Activated CD4-positive, alpha-beta T cell treated with anti-CD3 and anti-CD28 coated beads, Interleukin-10, Interleukin-2, amounts not matched to agents 100 ng/mL and 50 ng/mL, durations not matched to agents 16 hours and 8 hours (primary cell): ENCODE data around the gene PRDM8.
"Not testable (repeated sequence)": the region's sequence is repeated elsewhere in the genome, so short reads cannot be mapped to it uniquely, and the experiment has no call there.

Experiments
- DNase-seq: peaks from one replicate; pipeline ENCODE4 v3.0.0-alpha.2; 2020

PRDM8 gene

DNA sequence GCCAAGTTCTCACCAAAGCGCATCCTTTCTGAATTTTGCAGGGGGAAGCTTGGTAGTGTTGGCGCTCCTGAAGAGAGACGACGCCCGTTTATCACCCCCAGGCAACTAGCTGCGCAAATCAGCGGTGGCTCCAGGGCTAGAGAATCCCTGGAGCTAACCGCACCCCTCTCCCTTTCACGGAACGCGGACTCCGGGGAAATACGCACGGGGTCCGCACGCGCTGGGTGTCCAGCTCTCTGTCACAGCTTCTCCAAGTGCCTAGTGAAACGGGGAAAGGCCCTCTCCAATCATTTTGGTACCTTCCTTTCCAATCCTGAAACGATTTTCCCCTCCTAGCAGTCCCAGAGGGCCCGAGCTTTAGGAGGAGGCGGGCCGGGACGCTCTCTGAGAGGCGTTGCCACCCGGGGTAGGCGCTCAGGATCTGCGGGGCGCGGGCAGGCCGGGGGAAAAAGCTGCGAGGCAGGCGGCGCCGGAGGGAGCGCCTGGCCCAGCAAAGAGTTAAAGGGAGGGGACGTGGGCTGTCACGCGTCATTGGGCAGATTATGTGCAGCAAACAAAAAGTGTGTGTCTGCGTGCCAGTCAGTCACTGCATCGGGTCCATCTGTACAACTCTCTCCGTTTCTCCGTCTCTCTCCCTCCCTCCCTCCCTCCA, at the start of gene PRDM8:
TSS of gene PRDM8 (plus strand) at position 582 of the 652 bp plus-strand sequence. CDS start 2,578 bp downstream, outside the sequence.
- peak; percentile 28 for DNase-seq

DNA sequence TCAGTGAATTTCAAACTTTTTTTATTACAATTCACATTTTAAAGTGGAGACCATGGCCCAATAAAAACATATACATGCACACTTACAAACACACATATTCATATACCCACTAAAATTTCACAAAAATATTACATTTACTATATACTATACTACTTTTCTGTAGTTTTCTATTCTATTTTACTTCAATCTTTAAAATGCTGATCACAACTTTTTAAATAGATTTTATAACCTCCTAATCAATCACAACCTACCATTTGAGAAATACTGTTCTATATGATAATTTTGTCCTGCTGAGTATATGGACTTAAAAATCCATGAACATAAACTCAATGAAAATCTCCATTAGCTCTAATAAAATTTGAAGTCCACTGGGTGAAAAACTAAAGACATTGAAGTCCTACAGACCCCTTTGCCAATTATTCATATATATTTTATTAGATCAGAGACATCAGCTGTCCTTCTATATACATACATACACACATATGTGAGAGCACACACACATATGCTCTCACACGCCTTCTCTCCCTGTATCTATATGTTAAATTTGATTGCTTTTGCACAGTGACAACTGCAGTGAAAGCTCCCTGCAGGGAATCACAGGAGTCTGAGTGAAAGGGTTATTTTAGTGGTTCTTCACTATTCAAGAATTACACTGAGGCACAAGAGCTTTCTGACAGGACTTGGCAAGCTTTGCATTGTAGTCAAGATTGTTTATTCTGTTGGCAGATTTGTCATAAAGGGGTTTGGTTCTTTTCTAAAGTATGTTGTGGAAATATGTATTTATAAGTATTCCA, 46.7 kb upstream of the PRDM8 start:
- DNase-seq, result no peak

- no peak for DNase-seq
Measured at GRCh38 chr4:80151981-80152380, 45.3 kb upstream of the PRDM8 start.

- no peak for DNase-seq
Measured at GRCh38 chr4:80153874-80154544, 43.3 kb upstream of the PRDM8 start.

GRCh38 chr4:80154545-80154933, 42.8 kb upstream of the PRDM8 start:
- DNase-seq, result no peak

- DNase-seq, result no peak
Measured at GRCh38 chr4:80155316-80155982, 41.9 kb upstream of the PRDM8 start.

DNA sequence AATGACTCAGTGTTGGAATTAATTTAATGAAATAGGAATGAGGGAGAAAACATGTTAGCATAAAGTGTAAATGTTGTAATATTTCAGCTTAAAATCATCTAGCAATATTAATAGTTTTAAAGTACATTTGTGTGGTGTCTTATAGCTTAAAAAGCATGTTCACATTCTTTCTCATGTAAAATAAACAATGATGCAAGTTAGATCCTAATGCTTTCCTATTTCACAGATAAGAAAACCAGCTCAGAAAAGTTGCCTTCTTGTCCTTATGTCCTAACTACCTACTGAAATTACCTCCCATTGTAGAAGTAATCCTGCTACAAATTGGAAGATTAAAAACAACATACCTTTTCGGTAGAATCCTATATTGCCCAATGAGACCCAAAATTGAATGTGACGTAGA, 40.9 kb upstream of the PRDM8 start:
- no peak for DNase-seq

- DNase-seq, result no peak
Measured at GRCh38 chr4:80161413-80162058, 35.8 kb upstream of the PRDM8 start.

DNA sequence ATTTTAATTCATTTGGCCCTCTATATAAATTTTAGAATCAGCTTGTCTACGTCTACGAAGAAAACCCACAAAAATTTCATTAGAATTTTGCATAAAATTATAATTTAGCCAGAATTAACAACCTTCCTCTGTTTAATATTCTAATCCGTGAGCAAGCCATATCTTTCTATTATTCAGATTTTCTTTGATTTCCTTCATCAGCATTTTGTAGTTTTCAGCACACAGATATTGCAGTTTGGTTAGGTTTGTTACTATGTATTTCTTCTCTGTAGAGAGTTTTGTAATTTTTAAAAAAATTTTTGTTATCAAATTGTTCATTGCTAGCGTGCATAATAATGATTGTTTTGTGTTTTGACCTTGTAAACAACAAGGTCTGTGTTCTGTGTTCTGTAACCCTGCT, 34.9 kb upstream of the PRDM8 start:
- DNase-seq, result no peak

GRCh38 chr4:80165855-80166254, 31.4 kb upstream of the PRDM8 start:
- no peak for DNase-seq

- DNase-seq, result peak; percentile 61
Measured at GRCh38 chr4:80171251-80171650, 26.1 kb upstream of the PRDM8 start.

GRCh38 chr4:80171656-80172055, 25.6 kb upstream of the PRDM8 start:
- DNase-seq, result peak; percentile 88

- peak; percentile 80 for DNase-seq
Measured at GRCh38 chr4:80172203-80172602, 25.1 kb upstream of the PRDM8 start.

DNA sequence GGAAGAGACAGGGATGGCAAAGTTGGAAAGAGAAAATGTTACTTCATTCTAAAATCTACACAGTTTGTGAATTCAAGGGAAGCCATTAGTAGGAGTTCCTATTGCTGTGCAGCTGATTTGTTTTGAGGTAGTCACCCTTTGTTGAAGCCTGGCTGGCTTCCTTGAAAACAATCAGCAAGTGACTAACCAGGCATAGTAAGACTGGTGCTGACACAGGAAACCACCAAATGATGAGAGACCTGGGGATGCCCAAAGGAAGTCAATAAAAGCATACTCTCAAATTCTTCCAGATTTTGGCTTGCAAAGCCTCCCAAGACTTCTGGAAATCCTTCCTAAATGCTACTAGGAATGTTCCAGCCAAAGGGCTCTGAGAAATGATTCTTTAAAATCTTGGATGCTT, 23.9 kb upstream of the PRDM8 start:
- peak; percentile 93 for DNase-seq

- no peak for DNase-seq
Measured at GRCh38 chr4:80173841-80174240, 23.5 kb upstream of the PRDM8 start.

DNA sequence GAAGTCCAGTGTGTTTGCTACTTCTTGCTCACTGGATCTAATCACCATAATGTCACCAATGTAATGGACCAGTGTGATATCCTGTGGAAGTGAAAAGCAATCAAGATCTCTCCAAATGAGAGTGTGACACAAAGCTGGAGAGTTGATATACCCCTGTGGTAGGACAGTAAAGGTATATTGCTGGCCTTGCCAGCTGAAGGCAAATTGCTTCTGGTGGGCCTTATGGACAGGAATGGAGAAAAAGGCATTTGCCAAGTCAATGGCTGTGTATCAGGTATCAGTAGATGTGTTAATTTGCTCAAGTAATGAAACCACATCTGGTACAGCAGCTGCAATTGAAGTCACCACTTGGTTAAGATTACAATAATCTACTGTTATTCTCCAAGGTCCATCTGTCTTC, 19.5 kb upstream of the PRDM8 start:
- not testable (repeated sequence) for DNase-seq

DNA sequence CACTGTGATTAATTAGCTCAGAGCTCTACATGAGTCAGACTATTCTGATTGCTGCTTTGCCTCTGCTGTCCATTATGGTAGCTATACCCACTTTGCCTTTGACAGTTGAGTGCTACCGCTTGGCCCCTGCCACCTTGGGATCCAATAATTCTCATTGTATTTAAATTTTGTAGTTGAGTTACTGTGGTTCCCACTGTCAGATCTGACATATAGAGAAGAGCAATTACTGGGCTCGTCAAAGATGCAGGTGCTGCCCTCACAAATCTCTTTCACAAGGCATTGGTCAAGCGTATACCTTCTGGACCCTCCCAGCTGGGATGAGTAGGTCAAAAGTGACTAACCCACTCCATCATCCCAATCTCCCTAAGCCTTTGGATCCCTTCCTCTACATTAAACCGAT, 18.3 kb upstream of the PRDM8 start:
- no peak for DNase-seq

GRCh38 chr4:80179637-80180161, 17.6 kb upstream of the PRDM8 start:
- DNase-seq, result no peak

GRCh38 chr4:80180743-80181142, 16.6 kb upstream of the PRDM8 start:
- peak; percentile 75 for DNase-seq

GRCh38 chr4:80182237-80182866, 15.0 kb upstream of the PRDM8 start:
- DNase-seq, result peak; percentile 68

DNA sequence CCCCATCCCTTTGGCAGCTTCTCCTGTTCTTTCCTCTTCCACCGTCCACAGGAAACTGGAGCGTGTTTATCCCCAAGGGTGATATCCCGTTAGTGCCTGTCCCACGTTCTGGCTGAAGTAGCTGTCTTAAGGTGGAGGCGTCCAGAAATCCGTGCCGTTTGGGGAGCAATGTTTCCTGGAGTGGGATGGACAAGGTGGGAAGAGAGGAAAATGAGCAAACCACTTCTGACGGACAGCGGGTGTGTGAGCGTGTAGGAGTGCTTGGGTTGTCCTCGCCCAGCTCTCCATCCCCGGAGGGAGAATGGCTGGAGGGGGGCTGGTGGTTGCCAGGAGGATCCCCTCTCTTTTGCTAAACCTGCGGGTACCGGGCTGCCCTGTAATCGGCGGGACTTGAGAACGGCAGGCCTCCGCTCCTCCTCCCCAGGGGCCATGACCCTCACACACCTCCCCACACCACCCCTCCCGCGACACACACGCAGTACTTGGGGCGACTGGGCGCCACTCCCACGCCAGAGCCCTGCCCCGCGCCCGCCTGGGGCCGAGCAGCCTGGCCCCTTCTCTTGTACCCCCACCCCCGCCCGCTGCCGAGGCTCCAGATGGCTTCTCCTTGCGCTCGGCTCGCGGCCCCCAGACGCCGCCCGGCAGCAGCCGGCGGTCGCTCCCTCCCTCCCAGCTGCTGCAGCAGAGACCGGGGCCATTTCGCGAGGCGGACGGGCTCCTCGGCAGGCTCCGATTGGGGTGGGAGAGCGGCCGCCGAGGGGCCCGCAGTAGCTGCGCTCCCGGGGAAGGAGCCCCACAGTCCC, 13.9 kb upstream of the PRDM8 start:
- peak; percentile 50 for DNase-seq
